SK-N-SH (cell line): ENCODE results near the gene PRKN. TPM values are rescaled to one million over a fixed set of nuclear protein-coding genes. Genes with fewer than 3 reads are reported as not detected.

Experiments used
- EP300 ChIP-seq, 2 experiments: IDR thresholded peaks; 2 replicates each; pipeline versions ENCODE4 v1.4.0 to v1.6.1; 2012; ENCODE audit warnings: borderline replicate concordance in 1 of 2, low read depth in 1 of 2, low read length in 1 of 2
- FOXJ3 ChIP-seq: sonication (generic); formaldehyde crosslinking; IDR thresholded peaks from 2 replicates; pipeline ENCODE4 v1.5.1; 2020; ENCODE audit warnings: mild to moderate bottlenecking, missing genetic modification reagents
- FOXM1 ChIP-seq: IDR thresholded peaks from 2 replicates; pipeline ENCODE4 v1.4.0; 2012; ENCODE audit warnings: low read depth, mild to moderate bottlenecking
- GABPA ChIP-seq: IDR thresholded peaks from 2 replicates; pipeline ENCODE4 v1.4.0; 2012; ENCODE audit warnings: low read depth, mild to moderate bottlenecking
- JUND ChIP-seq: IDR thresholded peaks from 2 replicates; pipeline ENCODE4 v1.4.0; 2012
- RAD21 ChIP-seq: IDR thresholded peaks from 2 replicates; pipeline ENCODE4 v1.6.1; 2012; ENCODE audit warnings: mild to moderate bottlenecking, low read length
- RCOR1 ChIP-seq: fragments of 150-350 bp; IDR thresholded peaks from 2 replicates; pipeline ENCODE4 v1.6.1; 2017; ENCODE audit warnings: antibody characterized with exemption, low read length
- RFX5 ChIP-seq: IDR thresholded peaks from 2 replicates; pipeline ENCODE4 v1.6.1; 2012; ENCODE audit warnings: mild to moderate bottlenecking, improper control_type of control experiment, low read length
- TAF1 ChIP-seq: IDR thresholded peaks from 2 replicates; pipeline ENCODE4 v1.6.1; 2012; ENCODE audit warnings: low read depth, mild to moderate bottlenecking, low read length, moderate library complexity, borderline replicate concordance
- TEAD4 ChIP-seq: IDR thresholded peaks from 2 replicates; pipeline ENCODE4 v1.4.0; 2012; ENCODE audit warnings: mild to moderate bottlenecking, borderline replicate concordance; ENCODE audit not compliant: insufficient read depth
- YY1 ChIP-seq: IDR thresholded peaks from 2 replicates; pipeline ENCODE4 v1.4.0; 2012; ENCODE audit warnings: low read depth, mild to moderate bottlenecking
- polyA plus RNA-seq, 3 experiments: library from polyadenylated mRNA; depleted of rRNA; stranded (reverse); fragments of >200 nt; gene quantifications; 2 replicates each; pipeline ENCODE4 v1.2.3, GENCODE V29; 2012
- TF ChIP-seq, protein P1 (sequence below): fragments of 150-350 bp; IDR thresholded peaks from 2 replicates; pipeline ENCODE4 v1.6.1; 2016; ENCODE audit warnings: mild to moderate bottlenecking, low read depth, low read length
- TF ChIP-seq, protein P2 (sequence below): fragments of 200-600 bp; sonication (generic); IDR thresholded peaks from 2 replicates; pipeline ENCODE4 v1.6.1; 2017; ENCODE audit warnings: antibody characterized with exemption, mild to moderate bottlenecking, moderate library complexity
- TF ChIP-seq, protein P3 (sequence below): IDR thresholded peaks from 2 replicates; pipeline ENCODE4 v1.4.0; 2012; ENCODE audit warnings: low read depth, borderline replicate concordance
- TF ChIP-seq, protein P4 (sequence below): fragments of 150-350 bp; IDR thresholded peaks from 2 replicates; pipeline ENCODE4 v1.6.1; 2017; ENCODE audit warnings: antibody characterized with exemption, low read length, low read depth, borderline replicate concordance
- TF ChIP-seq, protein P5 (sequence below): IDR thresholded peaks from 2 replicates; pipeline ENCODE4 v1.4.0; 2012; ENCODE audit warnings: low read depth

PRKN gene
- polyA plus RNA-seq, 1 of the 3 experiments (the other 2 are of a cell fraction) = 0.76 TPM

DNA sequence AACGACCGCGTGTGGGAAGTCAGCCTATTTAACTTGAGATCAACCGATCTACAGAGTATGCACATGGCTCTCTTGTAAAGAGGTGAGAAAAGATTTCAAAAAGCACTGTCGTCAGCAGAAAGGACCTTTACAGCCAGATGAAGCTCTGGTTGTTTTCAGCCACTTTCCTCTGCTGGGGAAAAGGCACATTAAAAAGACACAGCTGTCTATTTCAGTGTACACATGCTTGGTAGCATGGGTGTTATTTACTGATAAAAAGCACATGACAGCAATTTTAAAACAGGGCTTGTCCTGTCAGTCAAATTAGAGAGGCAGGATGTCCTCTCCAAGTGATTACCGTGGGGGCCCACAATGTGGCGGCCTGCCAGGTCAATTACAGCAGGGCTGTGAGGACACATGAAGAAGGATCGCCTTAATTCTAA lies 188.9 kb downstream of the PRKN start (continued):
- TF ChIP-seq, protein P1, sequence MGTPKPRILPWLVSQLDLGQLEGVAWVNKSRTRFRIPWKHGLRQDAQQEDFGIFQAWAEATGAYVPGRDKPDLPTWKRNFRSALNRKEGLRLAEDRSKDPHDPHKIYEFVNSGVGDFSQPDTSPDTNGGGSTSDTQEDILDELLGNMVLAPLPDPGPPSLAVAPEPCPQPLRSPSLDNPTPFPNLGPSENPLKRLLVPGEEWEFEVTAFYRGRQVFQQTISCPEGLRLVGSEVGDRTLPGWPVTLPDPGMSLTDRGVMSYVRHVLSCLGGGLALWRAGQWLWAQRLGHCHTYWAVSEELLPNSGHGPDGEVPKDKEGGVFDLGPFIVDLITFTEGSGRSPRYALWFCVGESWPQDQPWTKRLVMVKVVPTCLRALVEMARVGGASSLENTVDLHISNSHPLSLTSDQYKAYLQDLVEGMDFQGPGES = no peak
- TF ChIP-seq, protein P2, sequence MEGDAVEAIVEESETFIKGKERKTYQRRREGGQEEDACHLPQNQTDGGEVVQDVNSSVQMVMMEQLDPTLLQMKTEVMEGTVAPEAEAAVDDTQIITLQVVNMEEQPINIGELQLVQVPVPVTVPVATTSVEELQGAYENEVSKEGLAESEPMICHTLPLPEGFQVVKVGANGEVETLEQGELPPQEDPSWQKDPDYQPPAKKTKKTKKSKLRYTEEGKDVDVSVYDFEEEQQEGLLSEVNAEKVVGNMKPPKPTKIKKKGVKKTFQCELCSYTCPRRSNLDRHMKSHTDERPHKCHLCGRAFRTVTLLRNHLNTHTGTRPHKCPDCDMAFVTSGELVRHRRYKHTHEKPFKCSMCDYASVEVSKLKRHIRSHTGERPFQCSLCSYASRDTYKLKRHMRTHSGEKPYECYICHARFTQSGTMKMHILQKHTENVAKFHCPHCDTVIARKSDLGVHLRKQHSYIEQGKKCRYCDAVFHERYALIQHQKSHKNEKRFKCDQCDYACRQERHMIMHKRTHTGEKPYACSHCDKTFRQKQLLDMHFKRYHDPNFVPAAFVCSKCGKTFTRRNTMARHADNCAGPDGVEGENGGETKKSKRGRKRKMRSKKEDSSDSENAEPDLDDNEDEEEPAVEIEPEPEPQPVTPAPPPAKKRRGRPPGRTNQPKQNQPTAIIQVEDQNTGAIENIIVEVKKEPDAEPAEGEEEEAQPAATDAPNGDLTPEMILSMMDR = no peak
- peak; percentile 99 for TF ChIP-seq FOXJ3
- TF ChIP-seq EP300 (IDR thresholded peaks at IDR 0.05; ENCODE audit: borderline replicate concordance in 1 of 2, low read depth in 1 of 2, low read length in 1 of 2) = peak in 1 of 2 experiments; percentile 98; a peak in 2 of 4 replicates
- no peak for TF ChIP-seq TAF1
- TF ChIP-seq RFX5 = 0 out of 2 replicates have a peak, but pooled peaks have one; percentile 9
- TF ChIP-seq, protein P3, sequence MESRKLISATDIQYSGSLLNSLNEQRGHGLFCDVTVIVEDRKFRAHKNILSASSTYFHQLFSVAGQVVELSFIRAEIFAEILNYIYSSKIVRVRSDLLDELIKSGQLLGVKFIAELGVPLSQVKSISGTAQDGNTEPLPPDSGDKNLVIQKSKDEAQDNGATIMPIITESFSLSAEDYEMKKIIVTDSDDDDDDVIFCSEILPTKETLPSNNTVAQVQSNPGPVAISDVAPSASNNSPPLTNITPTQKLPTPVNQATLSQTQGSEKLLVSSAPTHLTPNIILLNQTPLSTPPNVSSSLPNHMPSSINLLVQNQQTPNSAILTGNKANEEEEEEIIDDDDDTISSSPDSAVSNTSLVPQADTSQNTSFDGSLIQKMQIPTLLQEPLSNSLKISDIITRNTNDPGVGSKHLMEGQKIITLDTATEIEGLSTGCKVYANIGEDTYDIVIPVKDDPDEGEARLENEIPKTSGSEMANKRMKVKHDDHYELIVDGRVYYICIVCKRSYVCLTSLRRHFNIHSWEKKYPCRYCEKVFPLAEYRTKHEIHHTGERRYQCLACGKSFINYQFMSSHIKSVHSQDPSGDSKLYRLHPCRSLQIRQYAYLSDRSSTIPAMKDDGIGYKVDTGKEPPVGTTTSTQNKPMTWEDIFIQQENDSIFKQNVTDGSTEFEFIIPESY = no peak
- TF ChIP-seq RAD21 = no peak; the same call in 1 of the 2 replicates
- no peak for TF ChIP-seq JUND
- TF ChIP-seq GABPA = no peak
- no peak for TF ChIP-seq YY1
- peak; percentile 39 for TF ChIP-seq RCOR1
- TF ChIP-seq, protein P4, sequence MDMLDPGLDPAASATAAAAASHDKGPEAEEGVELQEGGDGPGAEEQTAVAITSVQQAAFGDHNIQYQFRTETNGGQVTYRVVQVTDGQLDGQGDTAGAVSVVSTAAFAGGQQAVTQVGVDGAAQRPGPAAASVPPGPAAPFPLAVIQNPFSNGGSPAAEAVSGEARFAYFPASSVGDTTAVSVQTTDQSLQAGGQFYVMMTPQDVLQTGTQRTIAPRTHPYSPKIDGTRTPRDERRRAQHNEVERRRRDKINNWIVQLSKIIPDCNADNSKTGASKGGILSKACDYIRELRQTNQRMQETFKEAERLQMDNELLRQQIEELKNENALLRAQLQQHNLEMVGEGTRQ = no peak
- no peak for TF ChIP-seq FOXM1
- TF ChIP-seq, protein P5, sequence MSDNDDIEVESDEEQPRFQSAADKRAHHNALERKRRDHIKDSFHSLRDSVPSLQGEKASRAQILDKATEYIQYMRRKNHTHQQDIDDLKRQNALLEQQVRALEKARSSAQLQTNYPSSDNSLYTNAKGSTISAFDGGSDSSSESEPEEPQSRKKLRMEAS = no peak
- no peak for TF ChIP-seq TEAD4
